NCI-H1417 treated with DMSO at 0.1 percent for 48 hours (cell line): ENCODE results near the gene CCDC122.
"Not testable (repeated sequence)": the region's sequence is repeated elsewhere in the genome, so short reads cannot be mapped to it uniquely, and the experiment has no call there.

Experiments used
- DNase-seq: peaks from one replicate; lab custom pipeline; 2025; lab: John Stamatoyannopoulos, UW

CCDC122 gene

DNA sequence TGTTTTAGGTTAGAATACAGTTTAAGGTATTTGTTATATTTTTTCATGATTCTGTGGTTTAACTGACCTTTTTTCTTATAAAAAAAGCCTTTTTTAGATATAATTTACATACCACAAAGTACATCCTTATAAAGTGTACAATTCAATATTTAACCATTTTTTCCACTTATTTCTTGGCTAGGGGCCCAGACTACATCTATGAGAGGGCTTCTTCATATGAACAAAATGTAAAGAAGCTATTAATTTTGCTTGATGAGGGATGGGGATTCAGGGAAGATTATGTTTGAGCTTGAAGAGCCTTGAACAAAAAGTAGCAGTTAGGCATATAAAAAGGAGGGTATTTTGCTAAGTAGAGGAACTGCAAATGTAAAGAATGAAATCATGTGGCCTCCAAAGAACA is 2.2 kb downstream of the CCDC122 start:
- DNase-seq = no peak

DNA sequence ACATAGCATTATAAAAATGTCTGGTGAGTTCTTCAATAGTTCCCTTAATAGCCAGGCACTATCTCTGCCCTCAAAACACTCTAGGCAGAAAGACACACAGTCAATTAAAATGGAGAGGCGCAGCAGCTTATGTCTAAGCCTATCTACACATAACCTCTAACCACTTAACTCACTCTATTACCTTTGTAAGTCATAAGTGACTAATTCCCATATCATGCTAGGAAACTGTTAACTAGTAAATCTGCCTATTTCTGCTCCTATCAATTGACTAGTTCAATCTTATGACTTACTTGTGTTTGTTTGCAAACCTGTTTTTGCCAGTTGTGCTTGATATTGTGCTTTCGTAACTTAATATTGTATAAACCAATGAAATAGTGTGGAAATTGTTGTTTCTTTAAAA is 3.2 kb downstream of the CCDC122 start:
- no peak for DNase-seq

DNA sequence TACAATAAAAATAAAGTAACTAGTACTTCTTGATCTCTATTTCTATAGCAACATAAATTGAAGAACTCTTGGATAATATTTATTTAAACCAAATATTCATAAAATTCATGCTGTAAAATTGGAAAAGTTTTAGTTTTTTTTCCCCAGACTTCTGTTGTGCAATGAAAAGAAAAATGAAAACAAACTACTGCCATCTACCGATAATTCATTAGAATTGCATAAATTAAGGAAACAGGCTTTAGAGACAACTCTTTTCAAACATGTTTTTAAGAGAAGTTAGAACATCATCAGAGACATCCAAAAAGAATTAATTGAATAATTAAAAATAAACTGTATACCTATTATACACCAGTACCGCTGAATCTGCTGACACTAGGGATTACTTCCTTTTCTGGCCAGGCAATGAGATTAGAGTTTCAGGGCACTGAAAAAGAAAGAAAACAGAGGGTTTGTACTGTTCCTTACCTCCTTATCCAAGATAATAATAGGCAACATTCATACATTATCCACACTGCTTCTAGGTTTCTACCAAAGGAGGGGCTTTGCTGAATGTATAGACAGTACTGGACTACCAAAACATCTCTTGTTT is 4.9 kb downstream of the CCDC122 start:
- DNase-seq = no peak

DNA sequence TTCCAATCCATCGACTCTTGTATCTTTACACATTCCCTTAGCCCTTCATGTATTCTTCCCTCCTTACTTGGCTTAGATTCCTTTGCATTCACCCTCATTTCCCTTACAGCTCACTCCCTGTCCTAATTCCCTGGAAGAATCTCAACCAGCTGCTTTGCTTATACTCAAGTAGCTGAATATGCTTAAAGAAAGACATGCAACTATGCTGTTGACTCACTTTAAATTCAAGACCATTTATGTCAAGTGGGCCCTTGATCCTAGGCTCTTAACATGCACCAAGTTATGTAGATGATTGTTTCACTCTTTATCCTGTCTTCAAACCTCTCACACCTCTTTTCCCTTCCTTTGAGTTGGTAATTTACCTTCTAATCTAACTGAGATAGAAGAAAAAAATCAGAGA is 7.4 kb downstream of the CCDC122 start:
- DNase-seq = no peak

DNA sequence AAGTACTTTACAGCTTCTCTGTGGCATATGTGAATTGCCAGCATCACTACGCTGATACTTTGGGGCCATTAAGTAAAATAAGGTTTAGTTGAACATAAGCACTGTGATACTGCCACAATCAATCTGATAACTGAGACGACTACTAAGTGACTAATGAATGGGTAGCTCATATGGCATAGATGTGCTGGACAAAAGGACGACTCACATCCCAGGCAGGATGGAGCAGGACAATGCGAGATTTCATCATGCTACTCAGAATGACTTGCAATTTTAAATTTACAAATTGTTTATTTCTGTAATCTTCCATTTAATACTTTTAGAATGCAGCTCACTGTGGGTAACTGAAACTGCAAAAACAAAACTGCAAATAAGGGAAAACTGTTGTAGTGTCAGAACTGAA is 13.6 kb downstream of the CCDC122 start:
- no peak for DNase-seq

DNA sequence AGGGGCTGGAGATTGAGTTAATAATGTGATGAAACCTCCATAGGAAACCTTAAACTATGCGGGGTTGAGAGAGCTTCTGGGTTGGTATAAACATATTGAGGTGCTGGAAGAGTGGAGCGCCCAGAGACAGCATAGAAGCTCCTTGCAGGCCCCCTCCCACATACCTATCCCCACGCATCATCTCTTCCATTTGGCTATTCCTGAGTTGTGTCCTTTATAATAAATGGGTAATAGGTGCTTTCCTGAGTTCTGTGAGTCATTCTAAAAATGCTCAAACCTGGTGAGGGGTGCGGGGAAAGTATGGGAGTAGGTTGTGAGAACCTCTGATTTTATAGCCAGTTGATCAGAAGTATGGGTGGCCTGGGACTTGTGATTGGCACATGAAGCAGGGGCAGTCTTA is 14.6 kb downstream of the CCDC122 start:
- DNase-seq = no peak

DNA sequence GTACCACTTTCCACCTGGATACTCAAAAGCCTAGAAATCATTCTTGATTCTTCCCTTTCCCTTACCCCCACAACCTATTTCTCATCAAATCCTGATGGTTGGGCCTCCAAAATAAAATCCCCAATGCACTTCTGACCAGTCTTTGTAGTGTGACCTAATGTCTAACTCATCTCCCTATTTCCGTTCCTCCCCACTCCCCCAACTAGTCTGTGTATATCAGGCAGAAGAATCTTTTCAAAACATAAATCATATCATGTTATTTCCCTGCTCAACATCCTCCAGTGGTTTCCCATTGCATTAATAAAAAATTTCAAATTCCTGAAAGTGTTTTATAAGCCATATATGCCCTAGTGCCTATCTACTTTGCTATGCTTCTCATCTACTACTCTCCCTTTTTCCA is 17.7 kb downstream of the CCDC122 start:
- DNase-seq = no peak

DNA sequence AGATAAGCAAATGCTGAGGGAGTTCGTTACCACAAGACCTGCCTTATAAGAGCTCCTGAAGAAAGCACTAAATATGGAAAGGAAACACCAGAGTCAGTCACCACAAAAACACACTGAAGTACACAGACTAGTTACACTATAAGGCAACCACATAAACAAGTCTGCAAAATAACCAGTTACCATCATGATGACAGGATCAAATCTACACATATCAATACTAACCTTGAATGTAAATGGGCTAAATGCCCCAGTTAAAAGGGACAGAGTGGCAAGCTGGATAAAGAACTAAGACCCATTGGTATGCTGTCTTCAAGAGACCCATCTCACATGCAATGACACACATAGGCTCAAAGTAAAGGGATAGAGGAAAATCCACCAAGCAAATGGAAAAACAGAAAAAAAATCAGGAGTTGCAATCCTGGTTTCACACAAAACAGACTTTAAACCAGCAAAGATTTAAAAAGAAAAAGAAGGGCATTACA is 26.6 kb downstream of the CCDC122 start:
- no peak for DNase-seq

DNA sequence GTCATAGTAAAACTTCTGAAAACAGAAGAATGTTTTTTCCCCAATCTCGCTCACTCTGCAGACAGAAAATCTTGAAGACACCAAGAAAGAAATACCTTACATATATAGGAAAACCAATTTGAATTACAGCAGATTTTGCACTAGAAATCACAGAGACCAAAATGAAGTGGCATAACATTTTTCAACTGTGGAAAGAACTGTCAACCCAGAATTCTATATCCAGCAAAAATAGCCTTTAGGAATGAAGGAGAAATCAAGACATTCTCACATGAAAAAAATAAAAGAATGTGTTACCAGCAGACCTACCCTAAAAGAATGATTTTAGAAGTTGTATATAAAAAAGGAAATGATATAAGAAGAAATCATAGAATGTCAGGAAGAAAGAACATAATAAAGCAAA is 28.7 kb downstream of the CCDC122 start:
- DNase-seq = no peak

DNA sequence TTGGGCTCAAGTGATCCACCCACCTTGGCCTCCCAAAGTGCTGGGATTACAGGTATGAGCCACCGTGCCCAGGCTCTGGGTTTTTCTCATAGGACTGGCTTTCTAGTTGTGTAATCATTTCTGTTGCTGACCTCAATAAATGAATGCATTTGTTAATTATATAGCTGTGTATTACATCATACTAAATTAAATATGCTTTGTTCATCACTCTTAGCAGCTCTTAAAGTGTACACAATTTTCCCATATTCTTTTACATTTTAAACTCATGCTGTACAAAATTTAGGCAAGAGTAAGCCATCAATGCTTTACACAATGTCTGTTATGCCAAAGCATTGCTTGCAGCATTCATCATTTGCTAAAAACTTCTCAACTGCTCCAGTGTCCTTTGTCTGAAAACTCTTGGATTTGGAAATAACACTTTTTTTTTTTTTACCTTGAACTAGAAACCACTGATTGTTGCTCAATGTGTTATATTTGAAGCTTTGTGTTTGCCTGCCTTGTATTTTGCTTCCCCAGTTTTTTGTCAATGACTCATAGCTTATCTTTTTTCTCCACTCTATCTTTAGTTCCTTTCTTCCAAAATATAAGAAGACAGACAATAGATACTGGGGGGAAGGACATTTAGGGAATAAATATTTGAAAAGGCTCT is 31.4 kb downstream of the CCDC122 start:
- no peak for DNase-seq

DNA sequence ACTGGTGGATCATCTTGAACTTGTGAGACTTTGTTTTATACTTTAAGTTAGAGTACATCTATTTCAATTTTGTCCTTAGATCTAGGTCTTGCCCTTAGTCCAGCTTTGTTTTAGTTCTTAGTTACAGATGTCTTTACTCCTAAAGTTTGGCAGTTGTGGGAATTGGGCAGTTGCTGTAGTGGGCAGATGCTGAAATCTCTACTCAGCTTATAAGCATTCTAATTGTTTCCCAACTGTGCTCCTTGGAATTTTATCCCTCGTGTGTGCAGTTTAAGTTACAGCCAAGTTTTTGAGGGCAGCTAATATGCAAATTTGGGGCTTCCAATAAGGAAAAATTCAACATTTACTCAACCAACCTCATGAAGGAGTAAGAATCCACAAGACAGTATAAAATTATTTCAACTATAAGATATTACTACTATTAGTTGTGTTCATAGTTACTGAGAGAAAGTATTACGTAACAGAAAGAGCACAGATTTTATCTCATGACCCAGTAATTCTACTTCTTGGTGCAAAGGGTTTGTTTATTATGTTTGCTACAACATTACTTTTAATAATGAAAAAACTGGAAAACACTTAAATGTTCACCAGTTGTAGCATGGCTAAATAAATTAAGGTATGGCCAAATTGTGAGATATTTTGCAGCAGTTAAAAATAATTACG is 32.9 kb downstream of the CCDC122 start:
- DNase-seq = no peak

DNA sequence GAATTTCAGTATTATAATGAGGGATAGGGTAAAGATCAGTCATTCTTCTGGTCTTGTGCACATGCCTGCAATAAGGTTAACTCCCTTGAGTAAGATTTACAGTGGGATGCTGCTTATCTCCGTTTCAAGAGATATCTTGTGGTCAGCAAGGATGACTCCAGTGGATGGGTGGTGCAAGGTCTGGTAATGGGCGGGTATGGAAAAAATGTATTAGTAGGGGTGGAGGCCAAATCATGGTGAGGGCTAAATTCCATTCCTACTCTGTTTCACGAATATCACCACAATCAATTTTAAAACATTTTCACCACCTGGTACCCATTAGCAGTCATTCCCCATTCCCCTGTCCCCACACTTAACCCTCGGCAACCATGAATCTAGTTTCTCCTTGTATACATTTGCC is 40.6 kb downstream of the CCDC122 start:
- no peak for DNase-seq

DNA sequence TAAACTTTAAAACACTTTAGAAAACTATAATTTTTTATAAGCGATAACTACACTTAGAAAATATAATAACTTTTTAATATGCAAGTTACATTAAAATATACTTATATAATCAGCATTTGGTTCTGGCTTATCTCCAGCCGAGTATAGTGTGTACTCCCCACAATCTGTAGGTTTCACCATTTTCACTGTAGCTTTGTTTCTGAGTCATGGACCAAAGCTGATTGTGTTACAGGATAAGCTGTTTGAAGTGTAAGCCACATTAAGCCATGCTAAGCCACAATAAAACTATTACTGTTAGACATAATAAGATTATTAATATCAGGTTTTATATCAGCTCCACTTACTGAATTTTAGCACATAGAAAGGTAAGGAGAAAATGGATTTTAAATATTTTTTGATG is 43.8 kb downstream of the CCDC122 start:
- DNase-seq = no peak

DNA sequence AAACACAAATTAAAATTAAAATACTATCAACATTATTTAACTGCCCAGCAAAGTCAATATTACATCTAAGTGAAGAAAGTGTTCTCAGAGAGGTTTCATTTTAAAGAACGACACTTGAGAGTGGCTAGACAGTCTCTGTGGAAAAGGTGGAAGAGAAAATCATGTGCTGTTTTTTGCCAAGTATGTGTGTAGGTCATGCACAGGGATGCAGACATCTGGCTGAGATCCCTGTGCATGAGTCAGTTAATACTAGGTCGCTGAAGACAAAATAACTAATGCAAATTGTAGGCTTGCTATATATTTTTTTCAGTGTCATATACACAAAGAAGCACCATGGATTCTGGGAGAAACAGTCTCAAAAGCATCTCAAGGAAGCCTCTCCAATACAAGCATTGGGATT is 48.5 kb downstream of the CCDC122 start:
- no peak for DNase-seq

DNA sequence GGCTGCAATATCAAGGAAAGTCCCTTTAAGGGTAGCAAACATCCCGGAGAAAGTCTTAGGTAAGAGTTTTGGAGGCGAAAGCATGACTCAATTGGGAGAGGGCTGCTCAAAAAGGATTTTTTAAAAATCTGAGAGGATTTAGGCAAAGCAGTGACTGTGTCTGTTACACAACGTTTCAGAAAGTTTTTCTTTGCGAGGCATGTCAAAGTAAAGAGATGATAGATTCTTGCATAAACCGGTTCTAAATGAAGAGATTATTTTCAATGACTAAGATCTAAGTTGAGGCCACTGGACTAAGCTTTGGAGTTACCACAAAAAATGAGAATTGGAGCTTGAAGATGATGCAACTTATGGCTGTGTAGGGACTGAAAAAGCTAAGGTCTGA is 49.1 kb downstream of the CCDC122 start:
- no peak for DNase-seq

DNA sequence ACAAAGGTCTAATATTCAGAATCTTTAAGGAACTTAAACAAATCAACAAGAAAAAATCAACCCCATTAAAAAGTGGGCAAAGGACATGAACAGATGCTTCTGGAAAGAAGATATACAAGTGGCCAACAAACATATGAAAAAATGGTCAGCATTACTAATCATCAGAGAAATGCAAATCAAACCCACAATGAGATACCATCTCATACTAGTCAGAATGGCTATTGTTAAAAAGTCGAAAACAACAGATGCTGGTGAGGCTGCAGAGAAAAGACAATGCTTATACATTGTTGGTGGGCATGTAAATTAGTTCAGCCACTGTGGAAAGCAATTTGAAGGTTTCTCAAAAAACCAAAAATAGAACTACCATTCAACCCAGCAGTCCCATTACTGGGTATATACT is 54.9 kb downstream of the CCDC122 start:
- DNase-seq = not testable (repeated sequence)

DNA sequence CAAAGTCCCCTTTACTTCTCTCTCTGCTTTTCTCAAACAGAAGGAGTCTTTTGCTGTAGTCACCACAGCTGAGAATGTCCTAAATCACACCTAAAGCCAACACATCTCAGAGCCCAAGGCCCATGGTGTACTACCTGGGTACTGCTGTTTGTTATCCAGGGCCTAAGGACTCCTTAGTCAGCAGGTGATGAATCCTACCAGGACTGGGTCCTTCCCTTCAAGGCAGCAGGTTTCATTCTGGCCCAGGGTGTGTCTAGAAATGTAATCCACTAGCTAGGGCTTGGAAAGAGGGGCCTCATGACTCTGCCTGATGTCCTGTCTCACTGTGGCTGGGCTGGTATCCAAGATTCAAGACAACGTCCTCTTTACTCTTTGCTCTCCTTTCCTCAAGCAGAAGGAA is 56.6 kb downstream of the CCDC122 start:
- DNase-seq = no peak

DNA sequence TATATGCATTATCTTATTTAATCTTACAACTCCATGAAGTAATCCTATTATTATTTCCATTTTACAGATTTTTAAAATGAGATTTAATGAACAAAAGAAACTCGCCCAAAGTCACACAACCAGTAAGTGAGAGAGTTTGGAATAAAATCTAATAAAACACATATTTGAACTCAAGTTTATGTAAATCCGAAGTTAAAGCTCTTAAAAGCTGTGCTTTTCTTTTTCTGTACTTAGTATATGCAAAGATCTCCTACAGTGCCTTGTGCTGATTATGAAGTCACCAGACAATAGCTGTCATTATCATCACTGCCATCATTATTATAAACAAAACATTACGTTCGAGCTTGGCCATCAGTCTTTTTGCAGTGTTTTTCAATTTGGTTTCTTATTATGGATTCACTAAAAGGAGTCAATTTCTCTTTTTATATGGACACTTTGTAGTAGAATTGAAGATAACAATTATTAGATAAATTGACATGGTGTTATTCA is 63.1 kb downstream of the CCDC122 start:
- DNase-seq = no peak

DNA sequence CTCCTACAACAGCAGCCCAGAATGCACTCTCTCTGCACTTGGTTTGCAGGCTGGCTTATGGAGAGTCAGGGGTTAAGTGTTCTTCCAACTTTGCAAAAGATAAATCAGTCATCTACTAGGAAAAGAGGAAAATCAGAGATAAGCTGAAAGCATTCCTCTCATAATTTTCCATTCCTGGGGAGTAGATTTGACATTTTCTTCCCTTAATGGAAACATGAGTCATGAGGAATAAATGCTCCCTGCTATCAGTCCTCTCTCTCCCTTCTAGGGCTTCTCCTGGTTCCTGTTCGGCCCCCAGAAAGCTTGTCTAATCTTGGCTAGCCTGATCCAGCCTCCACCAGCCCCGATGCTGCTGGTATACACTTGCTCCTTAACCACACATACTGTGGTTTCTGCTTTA is 64.3 kb downstream of the CCDC122 start:
- no peak for DNase-seq

DNA sequence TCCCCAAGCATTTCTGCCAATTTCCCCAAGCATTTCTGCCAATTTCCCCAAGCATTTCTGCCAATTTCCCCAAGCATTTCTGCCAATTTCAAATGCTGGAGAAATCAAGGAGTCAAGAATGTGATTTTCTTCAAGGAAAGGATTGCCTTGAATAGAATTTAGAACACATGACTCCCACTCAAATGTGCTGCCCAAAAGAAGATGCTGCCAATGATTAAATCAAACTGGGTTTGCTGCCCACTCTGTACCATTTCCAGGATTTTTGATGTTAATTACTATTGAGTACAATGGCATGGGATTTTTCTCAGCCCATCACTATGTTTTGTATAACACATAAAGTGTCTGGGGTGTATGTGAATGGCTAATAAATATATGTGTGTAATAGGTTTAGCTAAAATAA is 70.9 kb downstream of the CCDC122 start:
- no peak for DNase-seq

DNA sequence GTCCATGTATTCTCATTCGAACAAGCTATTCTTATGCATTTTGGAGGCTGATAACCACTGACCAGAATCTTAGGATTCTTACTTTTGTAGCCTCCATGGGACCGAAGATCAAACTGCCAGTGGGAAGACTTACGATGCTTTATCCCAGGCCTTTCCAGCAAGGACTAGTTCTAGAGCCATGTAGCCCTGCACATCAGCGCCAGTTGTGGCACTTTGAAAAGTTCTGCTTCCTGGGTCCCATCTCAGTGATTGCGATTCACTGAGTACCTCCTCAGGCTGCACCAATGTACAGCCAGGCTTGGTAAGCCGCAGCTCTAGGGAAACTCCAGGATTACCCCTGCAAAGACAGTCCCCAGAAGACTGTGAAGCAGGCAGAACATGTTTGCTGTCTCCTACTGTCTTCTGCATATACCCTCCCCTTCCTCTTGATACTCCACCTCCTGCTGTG is 73.8 kb downstream of the CCDC122 start:
- no peak for DNase-seq

DNA sequence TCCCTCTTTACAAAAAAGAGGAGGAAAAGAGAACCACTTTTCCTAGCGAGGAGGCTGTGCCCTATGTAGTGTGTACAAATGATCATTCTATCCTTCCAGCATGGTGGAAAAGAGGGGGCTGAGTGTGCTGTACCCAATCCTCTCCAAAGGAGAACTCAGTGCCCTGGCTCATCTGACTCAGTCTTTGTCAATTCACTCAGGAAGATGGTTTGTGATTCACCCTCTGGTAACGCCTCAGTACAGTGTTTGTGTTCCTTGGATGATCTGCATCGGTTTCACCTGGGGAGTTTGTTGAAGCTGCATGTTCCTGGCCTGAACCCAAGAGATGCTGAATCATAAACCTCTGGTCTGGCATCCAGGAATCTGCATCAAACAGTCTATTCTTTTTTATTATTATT is 74.5 kb downstream of the CCDC122 start:
- no peak for DNase-seq

DNA sequence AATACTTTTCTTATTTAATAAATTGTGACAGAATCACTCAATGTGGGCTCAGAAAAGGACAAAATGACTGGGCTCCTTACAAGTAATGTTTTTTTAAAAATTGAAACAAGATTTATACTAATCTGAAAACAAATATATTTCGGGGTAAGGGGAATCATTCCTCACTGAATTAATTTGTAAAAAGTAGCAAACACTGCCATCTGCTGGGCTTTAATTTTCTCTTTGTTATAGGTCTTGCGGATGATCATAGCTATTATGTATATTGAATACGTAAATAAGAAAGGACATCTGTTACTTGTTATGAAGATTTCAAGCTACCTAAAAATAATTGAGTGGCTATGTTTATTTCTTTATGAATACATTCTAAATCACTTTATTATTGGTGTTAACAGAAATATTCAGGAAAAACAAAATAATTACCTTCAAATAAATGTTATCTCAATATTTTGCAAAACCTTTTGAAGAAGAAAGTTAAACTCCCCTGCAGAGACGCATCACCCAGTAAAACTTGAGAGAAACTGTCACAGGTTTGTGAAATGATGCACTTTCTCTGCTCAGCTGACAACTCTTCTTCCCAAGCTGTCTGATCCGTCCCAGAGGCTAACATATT is 75.0 kb downstream of the CCDC122 start:
- peak; percentile 34 for DNase-seq
